Left lung (tissue), 10 donors: ENCODE results near the gene FCHSD2. TPM values are rescaled to one million over a fixed set of nuclear protein-coding genes. Genes with fewer than 3 reads are reported as not detected.

Experiments used
- ATAC-seq: fragments of 200-7000 bp; cut with Tn5 transposase; one replicate; pipeline ENCODE4 v1.9.1; 2020; ENCODE audit warnings: moderate library complexity
- DNase-seq, 4 donors: peaks; one replicate each; pipeline ENCODE4 v3.0.0-alpha.2; 2013 to 2020
- H3K27ac ChIP-seq, 2 donors: fragments of 200-600 bp; sonication (generic) in 1 of 2; one replicate each; pipeline versions ENCODE4 v1.5.0 to v1.8.0; 2020 to 2021
- H3K27me3 ChIP-seq, 2 donors: fragments of 200-600 bp; sonication (generic) in 1 of 2; one replicate each; pipeline versions ENCODE4 v1.5.0 to v1.8.0; 2020 to 2021
- H3K36me3 ChIP-seq, 2 donors: fragments of 200-600 bp; sonication (generic) in 1 of 2; one replicate each; pipeline versions ENCODE4 v1.5.0 to v1.8.0; 2020 to 2021
- H3K4me1 ChIP-seq, 2 donors: fragments of 200-600 bp; one replicate each; pipeline ENCODE4 v1.8.0; 2021
- H3K4me3 ChIP-seq, 2 donors: fragments of 200-600 bp; sonication (generic) in 1 of 2; one replicate each; pipeline versions ENCODE4 v1.5.0 to v1.8.0; 2020 to 2021; ENCODE audit warnings: mild to moderate bottlenecking in 1 of 2
- H3K9me3 ChIP-seq, 2 donors: fragments of 200-600 bp; sonication (generic) in 1 of 2; one replicate each; pipeline versions ENCODE4 v1.5.0 to v1.8.0; 2020 to 2021
- intact Hi-C, 2 donors: fragments of 100-400 bp; cut with DNase I; formaldehyde crosslinking; loops; one replicate each; pipeline versions ENCODE4 v1.11.2 to v1.14.2; 2022
- polyA plus RNA-seq, 6 donors: library from polyadenylated mRNA; unstranded; fragments of 120-200 nt; gene quantifications; one replicate each; pipeline ENCODE4 v1.2.1, GENCODE V29; 2013; ENCODE audit not compliant: insufficient read length in 6 of 6
- total RNA-seq, 2 donors: library from RNA; stranded (reverse); fragmentation: NEBNext Ultra II Directional; extraction: Animal tissue kit (Norgen Biotek cat#: 25700); gene quantifications; one replicate each; pipeline ENCODE4 v1.2.1, GENCODE V29; 2021
- TF ChIP-seq, protein P1 (sequence below), 2 donors: fragments of 200-600 bp; sonication (generic) in 1 of 2; IDR thresholded peaks; one replicate each; pipeline versions ENCODE4 v1.5.0 to v1.8.0; 2021; ENCODE audit warnings: antibody characterized with exemption in 2 of 2
- donor health status: DM: no; HTN: yes; CAD: no.
- donor health status: DM: no; HTN: no; CAD: no.

FCHSD2 gene
- total and polyA plus RNA-seq, 8 donors: 46.2 to 58.2 (median 48.5) TPM

GRCh38 chr11:72833811-72834493, 308.2 kb downstream of the FCHSD2 start:
- peak overlapping the region; percentile 48 to 74 for H3K27ac ChIP-seq
- no peak for ATAC-seq

GRCh38 chr11:72833083-72833733, 308.9 kb downstream of the FCHSD2 start:
- Histone ChIP-seq H3K36me3 (peaks cover 5 to 63% of the 10 kb centered on the region in 2 donors), H3K9me3 (no peaks in the 10 kb centered on the region), H3K27me3 (no peaks in the 10 kb centered on the region), H3K27ac (peak overlapping the region; percentile 48 to 74), H3K4me1 (peaks cover 2 to 64% of the 10 kb centered on the region in 2 donors), H3K4me3 (no peak overlapping the region)
- intact Hi-C loops: loop anchor here (5.0 to 10.0 kb wide), 2 partner anchors 342 to 344 kb away; no protein-coding TSS in a partner anchor
- no peak for ATAC-seq
- TF ChIP-seq, protein P1, sequence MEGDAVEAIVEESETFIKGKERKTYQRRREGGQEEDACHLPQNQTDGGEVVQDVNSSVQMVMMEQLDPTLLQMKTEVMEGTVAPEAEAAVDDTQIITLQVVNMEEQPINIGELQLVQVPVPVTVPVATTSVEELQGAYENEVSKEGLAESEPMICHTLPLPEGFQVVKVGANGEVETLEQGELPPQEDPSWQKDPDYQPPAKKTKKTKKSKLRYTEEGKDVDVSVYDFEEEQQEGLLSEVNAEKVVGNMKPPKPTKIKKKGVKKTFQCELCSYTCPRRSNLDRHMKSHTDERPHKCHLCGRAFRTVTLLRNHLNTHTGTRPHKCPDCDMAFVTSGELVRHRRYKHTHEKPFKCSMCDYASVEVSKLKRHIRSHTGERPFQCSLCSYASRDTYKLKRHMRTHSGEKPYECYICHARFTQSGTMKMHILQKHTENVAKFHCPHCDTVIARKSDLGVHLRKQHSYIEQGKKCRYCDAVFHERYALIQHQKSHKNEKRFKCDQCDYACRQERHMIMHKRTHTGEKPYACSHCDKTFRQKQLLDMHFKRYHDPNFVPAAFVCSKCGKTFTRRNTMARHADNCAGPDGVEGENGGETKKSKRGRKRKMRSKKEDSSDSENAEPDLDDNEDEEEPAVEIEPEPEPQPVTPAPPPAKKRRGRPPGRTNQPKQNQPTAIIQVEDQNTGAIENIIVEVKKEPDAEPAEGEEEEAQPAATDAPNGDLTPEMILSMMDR (IDR thresholded peaks at IDR 0.05): no peak
- no peak for DNase-seq

More at GRCh38 chr11:72833811-72834493, 308.2 kb downstream of the FCHSD2 start:
- Histone ChIP-seq H3K27me3 (no peaks in the 10 kb centered on the region), H3K4me3 (no peak overlapping the region), H3K9me3 (no peaks in the 10 kb centered on the region), H3K36me3 (peaks cover 5 to 63% of the 10 kb centered on the region in 2 donors), H3K4me1 (peaks cover 2 to 63% of the 10 kb centered on the region in 2 donors)
- DNase-seq: peak in 1 of 4 donors; percentile 67
- TF ChIP-seq, protein P1 (IDR thresholded peaks at IDR 0.05): no peak
- intact Hi-C loops: loop anchor here (5.0 to 10.0 kb wide), 2 partner anchors 341 to 343 kb away; no protein-coding TSS in a partner anchor

- intact Hi-C loops: loop anchor here (5.0 to 10.0 kb wide), 2 partner anchors 342 to 345 kb away; no protein-coding TSS in a partner anchor
- H3K4me3 ChIP-seq: no peak overlapping the region
- H3K36me3 ChIP-seq: peaks cover 3 to 56% of the 10 kb centered on the region in 2 donors
- no peaks in the 10 kb centered on the region for H3K9me3 ChIP-seq
- no peak for DNase-seq
- peaks cover 2 to 72% of the 10 kb centered on the region in 2 donors for H3K4me1 ChIP-seq
- TF ChIP-seq, protein P1 (IDR thresholded peaks at IDR 0.05): no peak
- ATAC-seq: no peak
- no peaks in the 10 kb centered on the region for H3K27me3 ChIP-seq
- peak overlapping the region in 1 of 2 donors; percentile 57 for H3K27ac ChIP-seq
Observed at GRCh38 chr11:72832301-72833082, 309.6 kb downstream of the FCHSD2 start.

DNA sequence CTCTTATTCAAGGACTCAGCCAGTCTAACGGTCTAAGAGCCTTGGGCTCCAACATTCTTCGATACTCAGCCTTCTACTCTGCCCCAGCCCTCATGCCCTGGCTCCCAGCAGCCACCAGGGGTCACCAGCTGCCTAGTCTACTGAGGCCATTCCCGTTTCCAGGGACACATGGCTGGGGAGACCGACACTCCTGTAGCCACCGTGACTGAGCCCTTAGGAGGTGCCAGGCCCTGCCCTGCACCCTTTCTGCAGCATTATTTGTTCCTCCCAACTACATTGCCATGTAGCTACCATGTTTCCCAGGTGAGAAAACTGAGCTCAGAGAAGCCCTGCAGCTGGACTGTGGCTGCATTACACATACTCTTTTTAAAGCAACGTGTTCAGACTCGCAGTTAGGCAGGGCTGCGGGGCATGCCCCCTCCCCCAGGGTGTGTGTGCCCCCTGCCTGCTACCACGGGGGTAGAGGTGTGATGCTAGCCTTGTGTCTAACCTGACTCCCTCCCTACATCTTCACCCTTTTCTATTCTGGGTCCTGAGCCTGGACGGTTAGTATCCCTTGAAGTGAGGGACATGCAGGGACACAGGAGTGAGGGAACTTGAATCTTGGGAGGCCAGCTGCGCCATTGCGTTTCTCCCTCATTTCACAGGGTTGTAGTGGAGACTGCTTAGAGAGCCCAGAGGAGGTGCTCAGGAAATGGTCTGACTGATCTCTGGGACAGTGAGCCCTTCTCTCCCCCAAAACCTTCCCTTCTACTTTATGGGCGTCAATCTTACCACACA, 310.4 kb downstream of the FCHSD2 start:
- ATAC-seq (peak; percentile 90), DNase-seq (peak; percentile 72 to 89 (median 82))
- TF ChIP-seq, protein P1 (IDR thresholded peaks at IDR 0.05): peak; percentile 86 to 92
- intact Hi-C loops: loop anchor here (5.0 to 10.0 kb wide), 2 partner anchors 343 to 346 kb away; no protein-coding TSS in a partner anchor
- Histone ChIP-seq H3K27me3 (no peaks in the 10 kb centered on the region), H3K36me3 (peaks cover 0 to 54% of the 10 kb centered on the region in 2 donors), H3K27ac (peak overlapping the region in 1 of 2 donors; percentile 57), H3K4me1 (peaks cover 2 to 77% of the 10 kb centered on the region in 2 donors), H3K9me3 (no peaks in the 10 kb centered on the region), H3K4me3 (no peak overlapping the region)
